Parathyroid adenoma (tissue), 2 donors: Measurements from ENCODE around the gene PLPPR3.

ENCODE experiments used
- H2AFZ ChIP-seq: fragments of 300-600 bp; sonication (generic); one replicate; pipeline ENCODE4 v1.7.0; 2017; ENCODE audit warnings: antibody characterized with exemption, mild to moderate bottlenecking
- H3K27ac ChIP-seq: fragments of 300-600 bp; sonication (generic); one replicate; pipeline ENCODE4 v1.7.0; 2017
- H3K27me3 ChIP-seq: fragments of 300-600 bp; sonication (generic); one replicate; pipeline ENCODE4 v1.7.0; 2017; ENCODE audit warnings: low read length; ENCODE audit not compliant: control insufficient read depth, insufficient read depth
- H3K36me3 ChIP-seq: fragments of 300-600 bp; sonication (generic); one replicate; pipeline ENCODE4 v1.7.0; 2017; ENCODE audit warnings: low read length; ENCODE audit not compliant: control insufficient read depth, insufficient read depth
- H3K4me1 ChIP-seq: fragments of 300-600 bp; sonication (generic); one replicate; pipeline ENCODE4 v1.7.0; 2017; ENCODE audit warnings: control low read depth
- H3K4me2 ChIP-seq: fragments of 300-600 bp; sonication (generic); one replicate; pipeline ENCODE4 v1.7.0; 2017; ENCODE audit warnings: low read length
- H3K4me3 ChIP-seq: fragments of 300-600 bp; sonication (generic); one replicate; pipeline ENCODE4 v1.7.0; 2017; ENCODE audit warnings: low read depth, low read length
- H3K79me2 ChIP-seq: fragments of 300-600 bp; sonication (generic); one replicate; pipeline ENCODE4 v1.7.0; 2017; ENCODE audit warnings: control low read depth
- H3K9ac ChIP-seq: fragments of 300-600 bp; sonication (generic); one replicate; pipeline ENCODE4 v1.7.0; 2017; ENCODE audit warnings: mild to moderate bottlenecking
- H3K9me3 ChIP-seq: fragments of 300-600 bp; sonication (generic); one replicate; pipeline ENCODE4 v1.7.0; 2017; ENCODE audit warnings: low read length; ENCODE audit not compliant: control insufficient read depth
- TF ChIP-seq, protein P1 (sequence below): fragments of 300-600 bp; sonication (generic); IDR thresholded peaks from one replicate; pipeline ENCODE4 v1.7.0; 2017; ENCODE audit warnings: antibody characterized with exemption, mild to moderate bottlenecking
- donor health status: primary hyperparathyroidism.

The PLPPR3 gene

DNA sequence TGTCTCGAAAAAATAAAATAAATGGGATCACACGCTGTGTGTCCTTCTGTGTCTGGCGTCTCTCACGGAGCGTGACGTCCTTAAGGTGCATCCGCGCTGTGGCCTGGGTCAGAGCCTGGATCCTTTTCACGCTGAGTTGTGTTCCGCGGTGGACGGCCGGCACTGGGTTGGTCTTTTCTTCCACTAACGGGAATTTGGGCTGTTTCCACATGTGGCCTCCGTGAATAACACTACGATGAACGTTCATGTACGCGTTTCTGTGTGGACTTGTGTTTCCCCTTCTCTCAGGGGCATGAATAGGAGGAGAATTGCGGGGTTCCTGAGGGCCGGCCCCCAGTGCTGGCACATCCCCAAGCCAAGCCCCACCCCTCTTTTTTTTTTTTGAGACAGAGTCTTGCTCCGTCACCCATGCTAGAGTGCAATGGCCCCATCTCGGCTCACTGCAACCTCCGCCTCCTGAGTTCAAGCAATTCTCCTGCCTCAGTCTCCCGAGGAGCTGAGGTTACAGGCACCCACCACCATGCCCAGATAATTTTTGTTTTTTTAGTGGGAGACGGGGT lies 30.7 kb downstream of the PLPPR3 start:
- H2AFZ ChIP-seq = no peak overlapping the region
- H3K4me2 ChIP-seq = no peak overlapping the region
- H3K27ac ChIP-seq = no peak overlapping the region
- H3K79me2 ChIP-seq = no peaks in the 10 kb centered on the region
- no peaks in the 10 kb centered on the region for H3K9me3 ChIP-seq
- H3K27me3 ChIP-seq = no peaks in the 10 kb centered on the region
- no peak overlapping the region for H3K4me3 ChIP-seq
- H3K36me3 ChIP-seq = no peaks in the 10 kb centered on the region
- no peak overlapping the region for H3K9ac ChIP-seq
- H3K4me1 ChIP-seq = peaks cover 14% of the 10 kb centered on the region
- TF ChIP-seq, protein P1, sequence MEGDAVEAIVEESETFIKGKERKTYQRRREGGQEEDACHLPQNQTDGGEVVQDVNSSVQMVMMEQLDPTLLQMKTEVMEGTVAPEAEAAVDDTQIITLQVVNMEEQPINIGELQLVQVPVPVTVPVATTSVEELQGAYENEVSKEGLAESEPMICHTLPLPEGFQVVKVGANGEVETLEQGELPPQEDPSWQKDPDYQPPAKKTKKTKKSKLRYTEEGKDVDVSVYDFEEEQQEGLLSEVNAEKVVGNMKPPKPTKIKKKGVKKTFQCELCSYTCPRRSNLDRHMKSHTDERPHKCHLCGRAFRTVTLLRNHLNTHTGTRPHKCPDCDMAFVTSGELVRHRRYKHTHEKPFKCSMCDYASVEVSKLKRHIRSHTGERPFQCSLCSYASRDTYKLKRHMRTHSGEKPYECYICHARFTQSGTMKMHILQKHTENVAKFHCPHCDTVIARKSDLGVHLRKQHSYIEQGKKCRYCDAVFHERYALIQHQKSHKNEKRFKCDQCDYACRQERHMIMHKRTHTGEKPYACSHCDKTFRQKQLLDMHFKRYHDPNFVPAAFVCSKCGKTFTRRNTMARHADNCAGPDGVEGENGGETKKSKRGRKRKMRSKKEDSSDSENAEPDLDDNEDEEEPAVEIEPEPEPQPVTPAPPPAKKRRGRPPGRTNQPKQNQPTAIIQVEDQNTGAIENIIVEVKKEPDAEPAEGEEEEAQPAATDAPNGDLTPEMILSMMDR = no peak

DNA sequence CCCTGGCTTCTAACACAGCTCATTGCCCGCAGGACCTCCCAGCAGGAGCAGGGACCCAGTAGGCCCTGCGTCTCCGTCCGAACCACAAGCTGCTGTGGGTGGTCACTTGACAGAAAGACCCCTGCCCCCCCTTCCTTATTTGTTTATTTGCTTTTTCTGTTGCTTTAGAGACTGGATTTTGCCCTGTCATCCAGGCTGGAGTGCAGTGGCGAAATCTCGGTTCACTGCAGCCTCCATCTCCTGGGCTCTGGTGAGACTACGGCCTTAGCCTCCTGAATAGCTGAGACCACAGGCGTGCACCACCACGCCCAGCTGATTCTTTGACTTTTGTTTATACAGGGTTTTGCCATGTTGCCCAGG lies 32.1 kb downstream of the PLPPR3 start:
- Histone ChIP-seq H3K4me1 (peaks cover 14% of the 10 kb centered on the region), H3K4me3 (peak overlapping the region; percentile 36)

DNA sequence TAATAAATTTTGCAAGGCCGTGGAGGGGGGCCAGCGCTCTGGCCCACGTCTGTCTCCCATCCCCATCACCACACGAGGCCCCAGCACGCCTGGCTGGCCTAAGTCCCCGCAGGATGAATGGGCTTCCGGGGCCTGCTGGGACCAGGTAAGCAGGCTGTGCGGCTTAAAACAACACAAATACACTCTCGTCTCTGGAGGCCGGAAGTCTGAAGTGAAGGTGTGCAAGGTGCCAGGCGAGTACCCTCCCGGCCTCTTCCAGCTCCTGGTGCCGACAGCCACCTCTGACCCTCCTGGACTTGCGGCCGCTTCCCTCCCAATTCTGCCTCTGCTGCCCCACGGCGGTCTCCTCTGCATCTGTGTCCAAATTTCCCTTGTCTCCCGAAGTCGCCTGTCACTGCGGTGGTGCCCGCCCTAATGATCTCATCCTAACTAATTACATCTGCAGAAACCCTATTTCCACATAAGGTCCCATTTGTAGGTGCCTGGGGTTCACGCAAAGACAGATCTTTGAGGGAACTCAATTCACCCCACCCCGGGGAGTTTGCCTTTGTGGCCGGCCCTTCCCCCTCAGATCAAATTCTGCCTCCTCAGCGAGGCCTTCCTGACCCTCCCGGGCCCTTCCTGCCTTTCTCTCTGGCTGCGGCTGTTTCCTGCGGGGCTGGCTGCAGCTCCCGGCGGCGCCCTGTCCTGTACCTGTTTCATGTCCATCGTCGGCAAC lies 32.6 kb downstream of the PLPPR3 start:
- peak overlapping the region; percentile 93 for H2AFZ ChIP-seq
- H3K9ac ChIP-seq = no peak overlapping the region
- H3K4me2 ChIP-seq = peak overlapping the region; percentile 63
- H3K27me3 ChIP-seq = no peaks in the 10 kb centered on the region
- peaks cover 14% of the 10 kb centered on the region for H3K4me1 ChIP-seq
- H3K9me3 ChIP-seq = no peaks in the 10 kb centered on the region
- H3K27ac ChIP-seq = peak overlapping the region; percentile 87
- TF ChIP-seq, protein P1 = no peak
- H3K4me3 ChIP-seq = peak overlapping the region; percentile 36
- H3K36me3 ChIP-seq = no peaks in the 10 kb centered on the region
- no peaks in the 10 kb centered on the region for H3K79me2 ChIP-seq

More for the DNA sequence above, 32.1 kb downstream of the PLPPR3 start:
- peak overlapping the region; percentile 87 for H3K27ac ChIP-seq
- TF ChIP-seq, protein P1 = no peak
- peak overlapping the region; percentile 63 for H3K4me2 ChIP-seq
- no peaks in the 10 kb centered on the region for H3K36me3 ChIP-seq
- no peaks in the 10 kb centered on the region for H3K27me3 ChIP-seq
- H3K79me2 ChIP-seq = no peaks in the 10 kb centered on the region
- peak overlapping the region; percentile 93 for H2AFZ ChIP-seq
- no peak overlapping the region for H3K9ac ChIP-seq
- no peaks in the 10 kb centered on the region for H3K9me3 ChIP-seq

DNA sequence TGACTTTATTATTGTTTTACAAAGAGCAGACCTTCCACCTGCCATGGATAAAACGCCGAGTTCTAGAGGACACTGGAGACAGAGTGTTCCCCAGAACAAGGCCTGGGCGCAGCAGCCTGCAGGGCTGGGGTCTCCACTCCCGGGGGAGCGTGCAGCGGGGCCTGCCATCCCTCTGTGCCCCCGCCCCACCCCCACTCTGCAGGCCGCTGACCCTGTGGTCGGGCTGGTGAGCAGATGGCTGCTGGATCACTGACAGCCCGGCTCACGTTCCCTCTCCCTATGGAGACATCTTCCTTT lies 33.1 kb downstream of the PLPPR3 start:
- no peak overlapping the region for H3K9ac ChIP-seq
- peak overlapping the region; percentile 93 for H2AFZ ChIP-seq
- no peaks in the 10 kb centered on the region for H3K36me3 ChIP-seq
- H3K4me2 ChIP-seq = no peak overlapping the region
- H3K9me3 ChIP-seq = no peaks in the 10 kb centered on the region
- no peak overlapping the region for H3K4me3 ChIP-seq
- no peaks in the 10 kb centered on the region for H3K27me3 ChIP-seq
- TF ChIP-seq, protein P1 = no peak
- no peaks in the 10 kb centered on the region for H3K79me2 ChIP-seq
- H3K27ac ChIP-seq = peak overlapping the region; percentile 87
- peaks cover 14% of the 10 kb centered on the region for H3K4me1 ChIP-seq

DNA sequence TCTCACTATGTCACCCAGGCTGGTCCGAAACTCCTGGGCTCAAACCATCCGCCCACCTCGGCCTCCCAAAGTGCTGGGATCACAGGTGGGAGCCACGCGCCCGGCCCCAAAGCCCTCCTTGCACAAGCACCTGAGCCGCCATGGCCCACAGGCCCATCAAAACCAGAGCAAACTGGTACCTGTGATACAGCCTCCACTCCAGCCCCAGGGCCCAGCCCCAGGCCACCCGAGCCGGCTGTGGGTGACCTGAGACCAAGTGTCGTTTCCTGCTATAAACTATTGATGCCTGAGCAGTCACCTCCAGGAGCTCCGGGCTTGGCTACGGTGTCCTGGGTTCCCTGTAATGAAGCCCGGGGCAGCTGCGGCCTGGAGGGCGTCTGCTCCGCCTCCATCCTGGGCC lies 34.2 kb downstream of the PLPPR3 start:
- H3K9ac ChIP-seq = no peak overlapping the region
- TF ChIP-seq, protein P1 = no peak
- no peaks in the 10 kb centered on the region for H3K9me3 ChIP-seq
- H2AFZ ChIP-seq = no peak overlapping the region
- H3K36me3 ChIP-seq = no peaks in the 10 kb centered on the region
- no peak overlapping the region for H3K27ac ChIP-seq
- no peak overlapping the region for H3K4me2 ChIP-seq
- H3K27me3 ChIP-seq = no peaks in the 10 kb centered on the region
- no peaks in the 10 kb centered on the region for H3K79me2 ChIP-seq
- H3K4me3 ChIP-seq = no peak overlapping the region
- peaks cover 14% of the 10 kb centered on the region for H3K4me1 ChIP-seq
